Keratinocyte (primary cell): ENCODE results near the gene SLC13A3.

Experiments
- EZH2 ChIP-seq: IDR thresholded peaks from one replicate; pipeline ENCODE4 v1.6.1; 2012; ENCODE audit warnings: inconsistent platforms, mild to moderate bottlenecking, low read length, moderate library complexity
- TF ChIP-seq, protein P1 (sequence below), 3 experiments: IDR thresholded peaks in 1 of 3; conservative IDR thresholded peaks in 1 of 3; optimal IDR thresholded peaks in 1 of 3; 2 replicates in 2 of 3; 3 replicates in 1 of 3; pipeline versions ENCODE3 to v1.5.1; 2011; ENCODE audit warnings: low read length in 3 of 3, mild to moderate bottlenecking in 3 of 3, moderate library complexity in 2 of 3, control low read depth in 1 of 3, inconsistent platforms in 1 of 3; ENCODE audit not compliant: insufficient read depth in 2 of 3; ENCODE audit errors: extremely low read depth in 1 of 3

DNA sequence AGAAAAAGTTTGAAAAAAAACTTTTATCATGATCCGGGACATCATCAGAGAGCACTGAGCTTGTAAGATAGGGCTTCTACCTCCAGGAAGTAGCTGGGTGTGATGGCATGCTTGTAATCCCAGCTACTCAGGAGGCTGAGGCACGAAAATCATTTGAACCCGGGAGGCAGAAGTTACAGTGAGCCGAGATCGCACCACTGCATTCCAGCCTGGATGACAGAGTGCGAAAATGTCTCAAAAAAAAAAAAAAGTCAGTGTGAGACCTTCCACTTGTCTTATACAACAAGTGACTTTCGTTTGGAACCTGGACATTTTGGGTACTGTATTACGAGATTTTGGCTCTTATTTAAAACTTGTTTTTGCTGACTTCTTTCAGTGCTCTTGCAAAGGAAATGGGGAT is 5.9 kb upstream of the SLC13A3 start:
- TF ChIP-seq, protein P1, sequence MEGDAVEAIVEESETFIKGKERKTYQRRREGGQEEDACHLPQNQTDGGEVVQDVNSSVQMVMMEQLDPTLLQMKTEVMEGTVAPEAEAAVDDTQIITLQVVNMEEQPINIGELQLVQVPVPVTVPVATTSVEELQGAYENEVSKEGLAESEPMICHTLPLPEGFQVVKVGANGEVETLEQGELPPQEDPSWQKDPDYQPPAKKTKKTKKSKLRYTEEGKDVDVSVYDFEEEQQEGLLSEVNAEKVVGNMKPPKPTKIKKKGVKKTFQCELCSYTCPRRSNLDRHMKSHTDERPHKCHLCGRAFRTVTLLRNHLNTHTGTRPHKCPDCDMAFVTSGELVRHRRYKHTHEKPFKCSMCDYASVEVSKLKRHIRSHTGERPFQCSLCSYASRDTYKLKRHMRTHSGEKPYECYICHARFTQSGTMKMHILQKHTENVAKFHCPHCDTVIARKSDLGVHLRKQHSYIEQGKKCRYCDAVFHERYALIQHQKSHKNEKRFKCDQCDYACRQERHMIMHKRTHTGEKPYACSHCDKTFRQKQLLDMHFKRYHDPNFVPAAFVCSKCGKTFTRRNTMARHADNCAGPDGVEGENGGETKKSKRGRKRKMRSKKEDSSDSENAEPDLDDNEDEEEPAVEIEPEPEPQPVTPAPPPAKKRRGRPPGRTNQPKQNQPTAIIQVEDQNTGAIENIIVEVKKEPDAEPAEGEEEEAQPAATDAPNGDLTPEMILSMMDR (optimal IDR thresholded peaks at IDR 0.05 in 1 of 3, IDR thresholded peaks at IDR 0.05 in 1 of 3, conservative IDR thresholded peaks at IDR 0.05 in 1 of 3; ENCODE audit: extremely low read depth in 1 of 3, insufficient read depth in 2 of 3, low read length in 3 of 3): no peak
- no peak for TF ChIP-seq EZH2
